ENCODE data around the gene DISC1. TPM values are rescaled to one million over a fixed set of nuclear protein-coding genes. Genes with fewer than 3 reads are reported as not detected.

DISC1 gene
- total and polyA plus RNA-seq, 2 donors (not counting 1 experiment from before 2014, with no cell fraction given): 2.7 to 4.3 TPM

GRCh38 chr1:231613419-231614349, 12.9 kb upstream of the DISC1 start:
- H3K27ac ChIP-seq (ENCODE audit: low read length in 2 of 2): no peak overlapping the region

More at GRCh38 chr1:231613419-231614349, 12.9 kb upstream of the DISC1 start:
- H3K9me3 Mint-ChIP-seq (ENCODE audit: insufficient read depth): no peaks in the 10 kb centered on the region
- H3K27me3 ChIP-seq (replicated peaks in 1 of 4; ENCODE audit: control extremely low read depth in 1 of 4, control insufficient read depth in 3 of 4, insufficient read depth in 4 of 4, low read length in 3 of 4): peaks cover 0 to 4% (median 1%) of the 10 kb centered on the region in 4 experiments
- H3K36me3 ChIP-seq (replicated peaks in 1 of 2; ENCODE audit: control extremely low read depth in 1 of 2, control insufficient read depth in 1 of 2, extremely low read depth in 1 of 2, insufficient read depth in 2 of 2, low read length in 1 of 2): no peaks in the 10 kb centered on the region
- DNase-seq (peak; percentile 27), ATAC-seq (ENCODE audit: low read depth) (no peak)
- H3K9ac ChIP-seq (ENCODE audit: low read length): peak overlapping the region; percentile 48
- peak overlapping the region; percentile 71 for H3K4me2 ChIP-seq (replicated peaks; ENCODE audit: low read depth, low read length, poor library complexity, severe bottlenecking)
- H3K27ac Mint-ChIP-seq: peak overlapping the region; percentile 74
- TF ChIP-seq EZH2 (IDR thresholded peaks at IDR 0.05; ENCODE audit: borderline replicate concordance, insufficient read depth, low read depth, low read length, poor library complexity, severe bottlenecking) (no peak), CTCF (IDR thresholded peaks at IDR 0.05) (no peak)
- ChIA-PET CTCF (interaction anchor here (0.7 to 1.6 kb wide), 2 partner anchors 10 to 402 kb away, joined by 3 to 7 read pairs; no protein-coding TSS in a partner anchor), POLR2A (interaction anchor here (0.5 kb wide), 1 partner anchor 567 kb away, joined by 5 read pairs; no protein-coding TSS in a partner anchor)
- no peaks in the 10 kb centered on the region for H4K20me1 ChIP-seq (ENCODE audit: control insufficient read depth, insufficient read depth, low read length, poor library complexity, severe bottlenecking)
- intact Hi-C loops (cut with micrococcal nuclease): loop anchor here (2.0 kb wide), 1 partner anchor 13 kb away; the partner anchor contains the start of gene DISC1
- peak overlapping the region; percentile 56 for H3K4me3 Mint-ChIP-seq
- peaks cover 69% of the 10 kb centered on the region for H3K4me1 Mint-ChIP-seq
- no peaks in the 10 kb centered on the region for H3K79me2 ChIP-seq (ENCODE audit: control insufficient read depth, insufficient read depth, low read length)
- H3K9me3 ChIP-seq (ENCODE audit: control extremely low read depth in 1 of 3, control insufficient read depth in 2 of 3, insufficient read depth in 1 of 3, low read length in 2 of 3): peaks cover 0 to 12% (median 11%) of the 10 kb centered on the region in 3 donors
- peaks cover 58% of the 10 kb centered on the region in 2 donors for H3K4me1 ChIP-seq (ENCODE audit: control insufficient read depth in 2 of 2, insufficient read depth in 2 of 2, low read length in 2 of 2)
- peaks cover 7% of the 10 kb centered on the region for H3K27me3 Mint-ChIP-seq
- H3K4me3 ChIP-seq (ENCODE audit: control extremely low read depth in 1 of 5, extremely low read depth in 1 of 5, insufficient read depth in 1 of 5, low read depth in 2 of 5, low read length in 4 of 5): peak overlapping the region in 4 of 5 experiments; percentile 4 to 59 (median 42)
- 30% methylated on average over 6 of the region's 7 CpGs for WGBS (ENCODE audit: insufficient coverage)
- no peak overlapping the region for H2AFZ ChIP-seq (ENCODE audit: insufficient read depth, low read depth, low read length, poor library complexity, severe bottlenecking)
